HL-60 (cell line): ENCODE measurements around the gene DLK2.
"Not testable (repeated sequence)": the region's sequence is repeated elsewhere in the genome, so short reads cannot be mapped to it uniquely, and the experiment has no call there.

ENCODE experiments used
- CTCF ChIP-seq: IDR thresholded peaks from one replicate; pipeline ENCODE4 v1.5.1; 2011; ENCODE audit warnings: low read length, control low read depth, inconsistent platforms; ENCODE audit not compliant: insufficient read depth
- GABPA ChIP-seq: IDR thresholded peaks from 2 replicates; pipeline ENCODE4 v1.6.1; 2012; ENCODE audit warnings: low read depth
- POLR2AphosphoS5 ChIP-seq: IDR thresholded peaks from 2 replicates; pipeline ENCODE4 v1.6.1; 2012; ENCODE audit warnings: low read depth
- REST ChIP-seq: IDR thresholded peaks from 2 replicates; pipeline ENCODE4 v1.6.1; 2012; ENCODE audit warnings: low read depth; ENCODE audit not compliant: insufficient replicate concordance

- TF ChIP-seq CTCF, POLR2AphosphoS5, REST, GABPA: not testable (repeated sequence)
Observed at GRCh38 chr6:43467265-43467664, 11.9 kb upstream of the DLK2 start.
